K562 (cell line): ENCODE results near the gene CHRDL2.

Source experiments
- CREB1 ChIP-seq, 2 experiments: sonication (generic) in 1 of 2; formaldehyde crosslinking in 1 of 2; IDR thresholded peaks; 2 replicates each; pipeline versions ENCODE4 v1.6.1 to v1.8.0; 2012 to 2022; ENCODE audit warnings: inconsistent platforms in 1 of 2, mild to moderate bottlenecking in 1 of 2, missing genetic modification reagents in 1 of 2, moderate library complexity in 1 of 2
- CTCF ChIP-seq, 3 experiments: IDR thresholded peaks in 2 of 3; conservative IDR thresholded peaks in 1 of 3; 2 replicates each; pipeline ENCODE4 v1.5.1; 2011 to 2012; ENCODE audit warnings: low read length in 3 of 3, mild to moderate bottlenecking in 3 of 3, control low read depth in 2 of 3, improper control_type of control experiment in 1 of 3, inconsistent platforms in 1 of 3, low read depth in 1 of 3, mixed read lengths in 1 of 3, moderate library complexity in 1 of 3; ENCODE audit not compliant: insufficient read depth in 2 of 3
- FOXM1 ChIP-seq, 2 experiments: fragments of 450-650 bp in 1 of 2; sonication (generic) in 1 of 2; formaldehyde crosslinking in 1 of 2; IDR thresholded peaks; 2 replicates each; pipeline versions ENCODE4 v1.6.1 to v1.9.0; 2017 to 2022; ENCODE audit warnings: low read depth in 2 of 2, mild to moderate bottlenecking in 2 of 2, missing genetic modification reagents in 1 of 2, moderate library complexity in 1 of 2
- POLR2A ChIP-seq: fragments of 450-650 bp; conservative IDR thresholded peaks from 2 replicates; pipeline ENCODE4 v1.6.1; 2016
- SNRNP70 ChIP-seq: fragments of 200-400 bp; formaldehyde crosslinking; optimal IDR thresholded peaks from 2 replicates; pipeline ENCODE3; 2017; ENCODE audit warnings: low read depth, low read length
- ZFP36 ChIP-seq: fragments of 150-350 bp; IDR thresholded peaks from 2 replicates; pipeline ENCODE4 v1.6.1; 2018; ENCODE audit warnings: low read length, low read depth; ENCODE audit not compliant: partially characterized antibody
- ZHX1 ChIP-seq: fragments of 150-350 bp; conservative IDR thresholded peaks from 2 replicates; pipeline ENCODE4 v1.6.1; 2014; ENCODE audit warnings: low read length

GRCh38 chr11:74729397-74729796 is 1.8 kb downstream of the CHRDL2 start:
- no peak for TF ChIP-seq CREB1 (IDR thresholded peaks at IDR 0.05)
- no peak for TF ChIP-seq CREB1 (CRISPR knock-in tag; IDR thresholded peaks at IDR 0.05)
- TF ChIP-seq CTCF (IDR thresholded peaks at IDR 0.05 in 2 of 3, conservative IDR thresholded peaks at IDR 0.05 in 1 of 3; ENCODE audit: insufficient read depth in 2 of 3, low read depth in 1 of 3, low read length in 3 of 3): no peak
- no peak for TF ChIP-seq POLR2A
- TF ChIP-seq FOXM1 (IDR thresholded peaks at IDR 0.05; ENCODE audit: low read depth): no peak
- TF ChIP-seq FOXM1 (CRISPR knock-in tag; IDR thresholded peaks at IDR 0.05; ENCODE audit: low read depth): no peak
- TF ChIP-seq ZFP36: no peak
- no peak for TF ChIP-seq ZHX1
- no peak for TF ChIP-seq SNRNP70
